Progenitor cell of endocrine pancreas (in vitro differentiated cells): Measurements from ENCODE around the gene PLCXD1. TPM values are rescaled to one million over a fixed set of nuclear protein-coding genes. Genes with fewer than 3 reads are reported as not detected.
"Not testable (repeated sequence)": the region's sequence is repeated elsewhere in the genome, so short reads cannot be mapped to it uniquely, and the experiment has no call there.

ENCODE experiments used
- DNase-seq: peaks from one replicate; pipeline ENCODE4 v3.0.0; 2021; ENCODE audit warnings: low spot score; ENCODE audit not compliant: unreplicated experiment
- H3K27ac Mint-ChIP-seq: 2 replicates; pipeline ENCODE4 v1.8.0; 2021; ENCODE audit warnings: mild to moderate bottlenecking, moderate library complexity, mixed read lengths
- H3K27me3 Mint-ChIP-seq: 2 replicates; pipeline ENCODE4 v1.8.0; 2021; ENCODE audit warnings: mixed read lengths
- H3K36me3 Mint-ChIP-seq: 2 replicates; pipeline ENCODE4 v1.8.0; 2022; ENCODE audit warnings: mixed read lengths; ENCODE audit not compliant: insufficient read depth
- H3K4me1 Mint-ChIP-seq: 2 replicates; pipeline ENCODE4 v1.8.0; 2021; ENCODE audit warnings: low read depth, mixed read lengths
- H3K4me3 Mint-ChIP-seq: 2 replicates; pipeline ENCODE4 v1.8.0; 2021; ENCODE audit warnings: low read depth, mild to moderate bottlenecking, moderate library complexity, mixed read lengths
- H3K9me3 Mint-ChIP-seq: 2 replicates; pipeline ENCODE4 v1.8.0; 2021; ENCODE audit warnings: low read depth, mixed read lengths
- CTCF ChIP-seq: fragments of 200-600 bp; sonication (generic); IDR thresholded peaks from one replicate; pipeline ENCODE4 v1.5.0; 2021; ENCODE audit warnings: antibody characterized with exemption, mild to moderate bottlenecking; ENCODE audit not compliant: unreplicated experiment
- total RNA-seq: library from RNA; stranded (reverse); gene quantifications from 2 replicates; pipeline ENCODE4 v1.2.1, GENCODE V29; 2021

Gene PLCXD1
- total RNA-seq, 1 donor from 2014 or later, result 55.6 TPM

- no peaks in the 10 kb centered on the region for H3K9me3 Mint-ChIP-seq
- TF ChIP-seq CTCF, result no peak
- H3K4me3 Mint-ChIP-seq, result no peak overlapping the region
Observed at GRCh38 chrX:262381-262909, 18.7 kb upstream of the PLCXD1 start.

GRCh38 chrX:264006-264405, 17.2 kb upstream of the PLCXD1 start:
- H3K27ac Mint-ChIP-seq, H3K27me3 Mint-ChIP-seq, H3K36me3 Mint-ChIP-seq, H3K4me3 Mint-ChIP-seq, DNase-seq, H3K9me3 Mint-ChIP-seq: not testable (repeated sequence)
- H3K4me1 Mint-ChIP-seq, result peaks cover 19% of the 10 kb centered on the region

More at GRCh38 chrX:262381-262909, 18.7 kb upstream of the PLCXD1 start:
- H3K36me3 Mint-ChIP-seq, result no peaks in the 10 kb centered on the region
- DNase-seq, result no peak
- H3K4me1 Mint-ChIP-seq, result peaks cover 19% of the 10 kb centered on the region
- no peaks in the 10 kb centered on the region for H3K27me3 Mint-ChIP-seq
- peak overlapping the region; percentile 69 for H3K27ac Mint-ChIP-seq

GRCh38 chrX:264634-265455, 16.3 kb upstream of the PLCXD1 start:
- no peaks in the 10 kb centered on the region for H3K36me3 Mint-ChIP-seq
- no peak overlapping the region for H3K27ac Mint-ChIP-seq
- H3K27me3 Mint-ChIP-seq, result no peaks in the 10 kb centered on the region
- DNase-seq, result no peak
- H3K4me1 Mint-ChIP-seq, result peaks cover 17% of the 10 kb centered on the region
- no peak for TF ChIP-seq CTCF
- no peak overlapping the region for H3K4me3 Mint-ChIP-seq
- H3K9me3 Mint-ChIP-seq, result no peaks in the 10 kb centered on the region

- Mint-ChIP-seq H3K27ac (no peak overlapping the region), H3K9me3 (no peaks in the 10 kb centered on the region), H3K4me3 (no peak overlapping the region), H3K4me1 (peaks cover 15% of the 10 kb centered on the region), H3K36me3 (no peaks in the 10 kb centered on the region), H3K27me3 (no peaks in the 10 kb centered on the region)
- no peak for DNase-seq
- no peak for TF ChIP-seq CTCF
Observed at GRCh38 chrX:265502-265901, 15.7 kb upstream of the PLCXD1 start.

- DNase-seq, result no peak
- no peaks in the 10 kb centered on the region for H3K27me3 Mint-ChIP-seq
- no peaks in the 10 kb centered on the region for H3K4me1 Mint-ChIP-seq
- H3K27ac Mint-ChIP-seq, result no peak overlapping the region
- no peak overlapping the region for H3K4me3 Mint-ChIP-seq
- no peak for TF ChIP-seq CTCF
- no peaks in the 10 kb centered on the region for H3K36me3 Mint-ChIP-seq
- no peaks in the 10 kb centered on the region for H3K9me3 Mint-ChIP-seq
Observed at GRCh38 chrX:267771-268261, 13.4 kb upstream of the PLCXD1 start.
